OCI-LY1 (cell line): ENCODE data around the gene PDCL2.

Experiments
- H2AFZ ChIP-seq: fragments of 200-600 bp; sonication (generic), shearing (Covaris generic); 2 replicates; pipeline ENCODE4 v1.6.0; 2014; ENCODE audit warnings: antibody characterized with exemption, mild to moderate bottlenecking, low read length
- H3F3A ChIP-seq: fragments of 200-600 bp; sonication (generic), shearing (Covaris generic); 2 replicates; pipeline ENCODE4 v1.6.0; 2014; ENCODE audit warnings: mild to moderate bottlenecking, antibody characterized with exemption, low read length, moderate library complexity; ENCODE audit not compliant: insufficient read depth
- H3K27ac ChIP-seq: fragments of 200-600 bp; sonication (generic); 2 replicates; pipeline ENCODE4 v1.5.1; 2014; ENCODE audit warnings: low read length, mixed run types, mild to moderate bottlenecking, low read depth; ENCODE audit not compliant: poor library complexity, severe bottlenecking
- H3K27me3 ChIP-seq: fragments of 200-600 bp; sonication (generic); 2 replicates; pipeline ENCODE4 v1.6.0; 2014; ENCODE audit warnings: antibody characterized with exemption, mild to moderate bottlenecking, low read length, moderate library complexity; ENCODE audit not compliant: insufficient read depth
- H3K36me3 ChIP-seq: fragments of 200-600 bp; sonication (generic); 2 replicates; pipeline ENCODE4 v1.6.1; 2014; ENCODE audit warnings: mild to moderate bottlenecking, antibody characterized with exemption, low read length, moderate library complexity, mixed read lengths; ENCODE audit not compliant: insufficient read depth
- H3K4me1 ChIP-seq: fragments of 200-600 bp; sonication (generic); 2 replicates; pipeline ENCODE4 v1.5.1; 2014; ENCODE audit warnings: mild to moderate bottlenecking, low read length, moderate library complexity; ENCODE audit not compliant: insufficient read depth, severe bottlenecking
- H3K4me2 ChIP-seq: fragments of 200-600 bp; sonication (generic), shearing (Covaris generic); 2 replicates; pipeline ENCODE4 v1.6.1; 2014; ENCODE audit warnings: low read length
- H3K4me3 ChIP-seq: fragments of 200-600 bp; sonication (generic); 2 replicates; pipeline ENCODE4 v1.5.1; 2014; ENCODE audit warnings: low read length, low read depth, mild to moderate bottlenecking, mixed read lengths; ENCODE audit not compliant: poor library complexity, severe bottlenecking
- H3K79me2 ChIP-seq: fragments of 200-600 bp; shearing (Covaris generic); 2 replicates; pipeline ENCODE4 v1.6.1; 2016; ENCODE audit warnings: mixed run types, low read length, mixed read lengths; ENCODE audit not compliant: insufficient read depth
- H3K9ac ChIP-seq: fragments of 200-600 bp; sonication (generic), shearing (Covaris generic); 2 replicates; pipeline ENCODE4 v1.6.1; 2014; ENCODE audit warnings: mild to moderate bottlenecking, low read length, mixed read lengths
- H3K9me2 ChIP-seq: fragments of 200-600 bp; sonication (generic), shearing (Covaris generic); 2 replicates; pipeline ENCODE4 v1.6.1; 2014; ENCODE audit warnings: low read depth, mild to moderate bottlenecking, low read length, mixed read lengths
- H3K9me3 ChIP-seq: fragments of 200-600 bp; shearing (Covaris generic); 2 replicates; pipeline ENCODE4 v1.6.1; 2014; ENCODE audit warnings: low read length, mixed read lengths
- H4K20me1 ChIP-seq: fragments of 200-600 bp; sonication (generic), shearing (Covaris generic); 2 replicates; pipeline ENCODE4 v1.6.0; 2016; ENCODE audit warnings: mild to moderate bottlenecking, low read length; ENCODE audit not compliant: insufficient read depth
- CTCF ChIP-seq: fragments of 200-600 bp; sonication (generic), shearing (Covaris generic); IDR thresholded peaks from 2 replicates; pipeline ENCODE4 v1.5.1; 2017; ENCODE audit warnings: mild to moderate bottlenecking, antibody characterized with exemption, low read length, moderate library complexity, mixed read lengths
- EZH2 ChIP-seq: fragments of 200-600 bp; sonication (generic), shearing (Covaris generic); IDR thresholded peaks from 2 replicates; pipeline ENCODE4 v1.8.0; 2017; ENCODE audit warnings: borderline replicate concordance, mixed run types, mild to moderate bottlenecking, antibody characterized with exemption, low read length, moderate library complexity, mixed read lengths

The PDCL2 gene

GRCh38 chr4:55612341-55612740 is 20.3 kb upstream of the PDCL2 start:
- no peak overlapping the region for H3K4me2 ChIP-seq
- no peaks in the 10 kb centered on the region for H3K4me1 ChIP-seq
- H2AFZ ChIP-seq: no peak overlapping the region
- no peaks in the 10 kb centered on the region for H3K27me3 ChIP-seq
- H3K79me2 ChIP-seq: no peaks in the 10 kb centered on the region
- no peaks in the 10 kb centered on the region for H3K36me3 ChIP-seq
- H4K20me1 ChIP-seq: no peaks in the 10 kb centered on the region
- no peaks in the 10 kb centered on the region for H3F3A ChIP-seq
- H3K27ac ChIP-seq: no peak overlapping the region
- H3K9me3 ChIP-seq: no peaks in the 10 kb centered on the region
- H3K9me2 ChIP-seq: no peaks in the 10 kb centered on the region
- no peak overlapping the region for H3K4me3 ChIP-seq
- TF ChIP-seq EZH2: no peak
- no peak for TF ChIP-seq CTCF
- H3K9ac ChIP-seq: no peak overlapping the region

- no peak overlapping the region for H3K4me2 ChIP-seq
- H3K27ac ChIP-seq: no peak overlapping the region
- H3K4me1 ChIP-seq: no peaks in the 10 kb centered on the region
- H3K9ac ChIP-seq: no peak overlapping the region
- no peaks in the 10 kb centered on the region for H3K9me3 ChIP-seq
- H3K4me3 ChIP-seq: no peak overlapping the region
- H3K27me3 ChIP-seq: no peaks in the 10 kb centered on the region
- no peaks in the 10 kb centered on the region for H3F3A ChIP-seq
- no peaks in the 10 kb centered on the region for H3K79me2 ChIP-seq
- no peak overlapping the region for H2AFZ ChIP-seq
- TF ChIP-seq CTCF: no peak
- TF ChIP-seq EZH2: no peak
- H3K36me3 ChIP-seq: no peaks in the 10 kb centered on the region
- no peaks in the 10 kb centered on the region for H4K20me1 ChIP-seq
- no peaks in the 10 kb centered on the region for H3K9me2 ChIP-seq
Measured at GRCh38 chr4:55611358-55612059, 19.5 kb upstream of the PDCL2 start.

- no peak for TF ChIP-seq CTCF
- TF ChIP-seq EZH2: no peak
Measured at GRCh38 chr4:55610381-55610780, 18.3 kb upstream of the PDCL2 start.

More at GRCh38 chr4:55610381-55610780, 18.3 kb upstream of the PDCL2 start:
- Histone ChIP-seq H3K4me3 (no peak overlapping the region), H3F3A (no peaks in the 10 kb centered on the region), H3K4me2 (no peak overlapping the region), H3K79me2 (no peaks in the 10 kb centered on the region), H3K36me3 (no peaks in the 10 kb centered on the region), H4K20me1 (no peaks in the 10 kb centered on the region), H3K4me1 (no peaks in the 10 kb centered on the region), H3K9me3 (no peaks in the 10 kb centered on the region), H3K9me2 (no peaks in the 10 kb centered on the region), H3K27me3 (no peaks in the 10 kb centered on the region), H3K9ac (no peak overlapping the region), H3K27ac (no peak overlapping the region), H2AFZ (no peak overlapping the region)
